Measurements from ENCODE around the gene ERCC1. TPM values are rescaled to one million over a fixed set of nuclear protein-coding genes. Genes with fewer than 3 reads are reported as not detected.
"Not testable (repeated sequence)": the region's sequence is repeated elsewhere in the genome, so short reads cannot be mapped to it uniquely, and the experiment has no call there.

The ERCC1 gene
- total RNA-seq, 1 donor from 2014 or later, result 77.9 TPM

- Mint-ChIP-seq H3K9me3 (ENCODE audit: low read depth) (no peaks in the 10 kb centered on the region), H3K4me3 (ENCODE audit: unreplicated experiment) (peak overlapping the region; percentile 55), H3K27me3 (ENCODE audit: low read depth) (no peaks in the 10 kb centered on the region), H3K4me1 (ENCODE audit: low read depth) (peaks cover 33% of the 10 kb centered on the region), H3K27ac (ENCODE audit: unreplicated experiment) (peak overlapping the region; percentile 84), H3K36me3 (ENCODE audit: low read depth) (no peaks in the 10 kb centered on the region)
- no peak for DNase-seq (ENCODE audit: low spot score)
- TF ChIP-seq, protein P1, sequence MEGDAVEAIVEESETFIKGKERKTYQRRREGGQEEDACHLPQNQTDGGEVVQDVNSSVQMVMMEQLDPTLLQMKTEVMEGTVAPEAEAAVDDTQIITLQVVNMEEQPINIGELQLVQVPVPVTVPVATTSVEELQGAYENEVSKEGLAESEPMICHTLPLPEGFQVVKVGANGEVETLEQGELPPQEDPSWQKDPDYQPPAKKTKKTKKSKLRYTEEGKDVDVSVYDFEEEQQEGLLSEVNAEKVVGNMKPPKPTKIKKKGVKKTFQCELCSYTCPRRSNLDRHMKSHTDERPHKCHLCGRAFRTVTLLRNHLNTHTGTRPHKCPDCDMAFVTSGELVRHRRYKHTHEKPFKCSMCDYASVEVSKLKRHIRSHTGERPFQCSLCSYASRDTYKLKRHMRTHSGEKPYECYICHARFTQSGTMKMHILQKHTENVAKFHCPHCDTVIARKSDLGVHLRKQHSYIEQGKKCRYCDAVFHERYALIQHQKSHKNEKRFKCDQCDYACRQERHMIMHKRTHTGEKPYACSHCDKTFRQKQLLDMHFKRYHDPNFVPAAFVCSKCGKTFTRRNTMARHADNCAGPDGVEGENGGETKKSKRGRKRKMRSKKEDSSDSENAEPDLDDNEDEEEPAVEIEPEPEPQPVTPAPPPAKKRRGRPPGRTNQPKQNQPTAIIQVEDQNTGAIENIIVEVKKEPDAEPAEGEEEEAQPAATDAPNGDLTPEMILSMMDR (IDR thresholded peaks at IDR 0.05), result peak; percentile 100
These were observed 16.0 kb upstream of the ERCC1 start for GRCh38 chr19:45439569-45440258.

DNA sequence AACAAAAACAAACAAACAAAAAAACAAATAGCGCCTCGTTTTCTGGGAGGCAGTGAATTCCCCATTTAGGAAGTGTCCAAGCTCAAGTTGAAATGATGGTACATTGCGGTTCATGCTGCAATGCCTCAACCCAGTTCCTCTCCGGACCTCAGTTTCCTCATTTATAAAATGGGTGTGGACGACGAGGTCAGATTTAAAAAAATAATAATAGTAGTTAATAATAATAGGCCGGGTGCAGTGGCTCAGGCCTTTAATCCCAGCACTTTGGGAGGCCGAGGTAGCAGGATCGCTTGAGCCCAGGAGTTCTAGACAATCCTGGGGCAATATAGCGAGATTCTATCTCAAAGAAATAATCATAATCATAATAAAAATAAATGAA, 15.5 kb upstream of the ERCC1 start:
- H3K27ac Mint-ChIP-seq (ENCODE audit: unreplicated experiment), result no peak overlapping the region
- H3K27me3 Mint-ChIP-seq (ENCODE audit: low read depth), result no peaks in the 10 kb centered on the region

DNA sequence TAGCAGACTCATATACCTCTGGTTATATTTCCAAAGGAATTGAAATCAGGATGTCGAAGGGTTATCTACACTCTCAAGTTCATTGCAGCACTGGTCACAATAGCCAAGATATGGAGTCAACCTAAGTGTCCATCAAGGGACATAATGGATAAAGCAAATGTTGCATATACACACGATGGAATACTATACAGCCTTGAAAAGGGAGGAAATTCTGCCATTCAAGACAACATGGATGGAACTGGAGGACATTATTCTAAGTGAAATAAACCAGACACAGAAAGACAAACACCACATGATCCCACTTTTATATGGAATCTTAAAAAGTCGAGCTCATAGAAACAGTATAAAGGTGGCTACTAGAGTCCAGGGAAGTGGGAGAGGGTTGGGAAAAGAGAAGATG, 13.6 kb upstream of the ERCC1 start:
- Mint-ChIP-seq H3K4me1 (ENCODE audit: low read depth) (peaks cover 12% of the 10 kb centered on the region), H3K4me3 (ENCODE audit: unreplicated experiment) (no peak overlapping the region), H3K27me3 (ENCODE audit: low read depth) (no peaks in the 10 kb centered on the region), H3K27ac (ENCODE audit: unreplicated experiment) (no peak overlapping the region), H3K36me3 (ENCODE audit: low read depth) (no peaks in the 10 kb centered on the region), H3K9me3 (ENCODE audit: low read depth) (no peaks in the 10 kb centered on the region)
- no peak for DNase-seq (ENCODE audit: low spot score)
- TF ChIP-seq, protein P1 (IDR thresholded peaks at IDR 0.05), result no peak

More for the DNA sequence above, 15.5 kb upstream of the ERCC1 start:
- no peaks in the 10 kb centered on the region for H3K36me3 Mint-ChIP-seq (ENCODE audit: low read depth)
- no peak for DNase-seq (ENCODE audit: low spot score)
- peak overlapping the region; percentile 55 for H3K4me3 Mint-ChIP-seq (ENCODE audit: unreplicated experiment)
- TF ChIP-seq, protein P1 (IDR thresholded peaks at IDR 0.05), result no peak
- H3K4me1 Mint-ChIP-seq (ENCODE audit: low read depth), result peaks cover 28% of the 10 kb centered on the region
- no peaks in the 10 kb centered on the region for H3K9me3 Mint-ChIP-seq (ENCODE audit: low read depth)

DNA sequence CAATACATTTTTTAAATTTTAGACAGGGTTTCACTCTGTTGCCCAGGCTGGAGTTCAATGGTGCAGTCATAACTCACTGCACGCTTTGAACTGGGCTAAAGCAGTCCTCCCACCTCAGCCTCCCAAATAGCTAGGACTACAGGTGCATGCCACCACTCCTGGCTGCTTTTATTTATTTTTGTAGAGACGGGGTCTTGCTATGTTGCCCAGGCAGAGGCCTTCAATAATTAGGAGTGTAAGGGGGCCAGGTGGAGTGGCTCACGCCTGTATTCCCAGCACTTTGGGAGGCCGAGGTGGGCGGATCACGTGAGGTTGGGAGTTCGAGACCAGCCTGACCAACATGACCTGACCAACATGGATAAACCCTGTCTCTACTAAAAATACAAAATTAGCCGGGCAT, 8.8 kb upstream of the ERCC1 start:
- not testable (repeated sequence) for H3K36me3 Mint-ChIP-seq (ENCODE audit: low read depth); H3K9me3 Mint-ChIP-seq (ENCODE audit: low read depth); H3K4me3 Mint-ChIP-seq (ENCODE audit: unreplicated experiment); DNase-seq (ENCODE audit: low spot score); H3K27ac Mint-ChIP-seq (ENCODE audit: unreplicated experiment); H3K27me3 Mint-ChIP-seq (ENCODE audit: low read depth)
- H3K4me1 Mint-ChIP-seq (ENCODE audit: low read depth), result peaks cover 15% of the 10 kb centered on the region

GRCh38 chr19:45431008-45431407, 7.3 kb upstream of the ERCC1 start:
- not testable (repeated sequence) for H3K4me3 Mint-ChIP-seq (ENCODE audit: unreplicated experiment); H3K36me3 Mint-ChIP-seq (ENCODE audit: low read depth); DNase-seq (ENCODE audit: low spot score); H3K27me3 Mint-ChIP-seq (ENCODE audit: low read depth); H3K9me3 Mint-ChIP-seq (ENCODE audit: low read depth)
- Mint-ChIP-seq H3K4me1 (ENCODE audit: low read depth) (peaks cover 20% of the 10 kb centered on the region), H3K27ac (ENCODE audit: unreplicated experiment) (peak overlapping the region; percentile 95)

GRCh38 chr19:45429896-45430295, 6.2 kb upstream of the ERCC1 start:
- peaks cover 26% of the 10 kb centered on the region for H3K4me1 Mint-ChIP-seq (ENCODE audit: low read depth)
- not testable (repeated sequence) for H3K9me3 Mint-ChIP-seq (ENCODE audit: low read depth); H3K27me3 Mint-ChIP-seq (ENCODE audit: low read depth); H3K36me3 Mint-ChIP-seq (ENCODE audit: low read depth); H3K4me3 Mint-ChIP-seq (ENCODE audit: unreplicated experiment); DNase-seq (ENCODE audit: low spot score)
- H3K27ac Mint-ChIP-seq (ENCODE audit: unreplicated experiment), result peak overlapping the region; percentile 95

All from chondrocyte (in vitro differentiated cells).